HG03175 (cell line): Measurements from ENCODE around the gene JARID2.

Experiments
- ATAC-seq: cut with Tn5 transposase; IDR thresholded peaks from one replicate; pipeline ENCODE4 v1.9.1; 2021; ENCODE audit warnings: mild to moderate bottlenecking, moderate library complexity; ENCODE audit not compliant: unreplicated experiment

The JARID2 gene

DNA sequence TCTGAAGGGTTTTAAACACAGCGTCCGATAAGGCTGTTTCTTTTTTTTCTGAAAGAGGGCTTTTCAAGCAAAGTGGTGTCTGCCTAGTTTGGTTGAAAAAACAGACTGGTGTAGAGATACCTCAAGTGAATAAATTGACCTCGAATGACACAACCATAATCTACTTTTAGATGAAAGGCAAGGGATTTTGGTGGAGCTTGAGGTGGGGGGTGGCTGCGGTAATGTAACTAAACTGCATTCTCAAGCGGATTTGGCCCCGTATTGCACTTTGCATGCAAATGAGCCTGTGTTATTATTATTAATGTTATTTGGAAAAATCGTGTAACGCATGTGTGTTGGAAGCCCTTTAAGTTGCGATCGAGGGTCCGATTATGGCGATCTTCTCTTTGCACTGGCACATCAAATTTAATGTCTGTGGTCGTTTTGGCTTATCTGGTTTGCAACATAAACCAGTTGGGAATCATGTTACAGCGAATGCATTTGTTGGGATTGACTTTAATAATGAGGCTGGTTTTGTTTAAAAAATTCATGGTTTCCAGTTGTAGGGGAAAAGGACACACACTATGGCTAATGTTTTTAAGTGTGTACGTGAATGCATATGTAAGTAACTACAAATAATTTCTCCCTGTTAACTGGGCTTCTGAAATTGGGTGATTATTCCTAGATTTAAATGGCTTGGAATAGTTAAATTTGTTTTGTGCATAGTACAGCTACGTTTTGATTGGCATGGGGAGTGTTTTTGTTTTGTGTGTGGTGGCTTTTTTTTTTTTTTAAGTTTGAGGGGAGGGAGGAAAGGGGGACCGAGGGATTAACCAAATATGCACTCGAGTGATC lies 1.0 kb downstream of the JARID2 start:
- no peak for ATAC-seq

DNA sequence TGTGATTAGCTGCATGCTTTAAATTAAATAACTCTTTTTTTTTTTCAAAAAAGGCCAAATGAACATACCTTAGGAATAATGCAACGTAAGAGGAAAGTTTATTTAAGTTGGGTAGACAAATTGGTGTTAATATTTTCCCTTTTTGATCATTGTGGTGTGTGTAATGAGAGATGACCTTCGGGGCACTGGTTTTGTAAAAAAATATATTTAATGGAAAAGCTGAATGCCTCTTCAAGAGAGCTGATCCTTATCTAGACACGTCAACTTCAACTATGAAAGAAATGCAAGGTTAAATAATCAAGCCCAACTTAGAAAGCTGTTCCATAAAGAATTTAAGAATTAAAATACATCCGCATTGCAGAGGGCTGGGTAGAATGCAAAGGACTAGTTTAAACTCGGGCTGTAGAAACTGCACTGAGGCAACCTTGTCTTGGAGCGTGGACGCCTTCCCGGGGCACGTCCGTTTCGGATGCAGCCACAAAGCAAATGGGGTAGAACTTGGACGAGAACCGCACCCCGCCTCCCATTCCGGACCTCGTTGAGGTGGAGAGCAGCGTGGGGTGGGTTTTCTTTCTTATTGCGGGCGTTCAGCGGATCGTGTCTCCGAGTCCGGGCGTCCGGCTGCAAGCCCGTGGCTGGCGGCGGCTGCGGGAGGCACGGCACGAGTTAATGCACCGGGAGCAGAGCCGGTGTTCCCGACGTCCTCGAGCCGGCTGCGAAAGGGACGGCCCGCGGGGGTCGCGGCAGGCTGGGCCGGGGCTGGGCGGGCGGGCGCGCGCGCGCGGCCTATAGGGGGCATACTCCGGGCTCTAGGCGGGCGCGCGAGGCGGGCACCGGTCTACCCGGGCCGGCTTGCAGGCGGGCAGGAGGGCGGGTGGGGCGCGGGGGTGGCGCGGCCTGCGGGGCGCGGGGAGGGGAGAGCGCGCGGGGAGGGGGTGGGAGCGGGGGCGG lies 1.9 kb downstream of the JARID2 start:
- ATAC-seq: peak; percentile 9

DNA sequence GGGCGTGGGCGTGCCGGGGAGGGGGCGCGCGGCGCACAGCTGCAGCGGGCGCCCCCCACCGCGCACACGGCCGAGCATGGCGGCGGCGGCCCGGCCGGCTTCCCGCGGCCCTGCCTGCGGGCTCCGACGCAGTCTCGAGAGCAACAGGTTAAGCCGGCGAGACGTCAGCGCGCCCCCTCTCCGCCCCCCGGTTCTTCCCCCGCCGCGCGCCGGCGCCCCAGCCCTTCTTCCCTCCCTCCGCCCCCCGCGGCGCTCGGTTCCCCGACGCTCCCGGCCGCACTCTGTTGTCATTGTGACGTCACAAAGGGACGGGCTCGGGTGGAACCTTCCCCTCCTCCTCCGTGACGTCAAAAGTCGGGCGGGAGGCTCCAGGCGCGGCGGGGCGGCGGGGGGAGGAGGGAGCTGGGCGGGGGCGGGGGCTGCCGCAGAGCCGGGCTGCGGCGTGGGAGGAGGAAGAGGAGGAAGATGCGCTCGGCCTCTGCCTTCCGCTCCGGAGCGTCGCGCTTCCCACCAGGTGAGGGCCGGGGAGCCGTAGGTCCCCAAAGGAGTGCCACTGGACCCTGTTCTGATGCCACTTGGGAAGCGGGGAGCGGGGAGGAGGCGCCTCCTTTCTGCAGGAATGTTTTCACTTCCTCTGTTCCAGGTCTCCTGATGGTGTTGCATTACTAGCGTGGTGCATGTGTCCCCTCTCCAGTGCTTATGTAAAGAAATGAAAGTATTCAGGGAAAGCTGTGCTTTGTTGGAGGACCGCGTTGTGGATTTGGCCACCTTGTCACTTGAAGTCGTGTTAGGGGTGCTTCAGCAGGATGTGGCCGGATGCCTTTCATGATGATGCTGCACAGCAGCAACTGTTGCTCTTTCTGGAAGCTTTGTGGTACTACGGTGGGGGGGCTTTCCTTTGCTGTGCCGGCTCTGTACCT lies 2.8 kb downstream of the JARID2 start:
- peak; percentile 36 for ATAC-seq

DNA sequence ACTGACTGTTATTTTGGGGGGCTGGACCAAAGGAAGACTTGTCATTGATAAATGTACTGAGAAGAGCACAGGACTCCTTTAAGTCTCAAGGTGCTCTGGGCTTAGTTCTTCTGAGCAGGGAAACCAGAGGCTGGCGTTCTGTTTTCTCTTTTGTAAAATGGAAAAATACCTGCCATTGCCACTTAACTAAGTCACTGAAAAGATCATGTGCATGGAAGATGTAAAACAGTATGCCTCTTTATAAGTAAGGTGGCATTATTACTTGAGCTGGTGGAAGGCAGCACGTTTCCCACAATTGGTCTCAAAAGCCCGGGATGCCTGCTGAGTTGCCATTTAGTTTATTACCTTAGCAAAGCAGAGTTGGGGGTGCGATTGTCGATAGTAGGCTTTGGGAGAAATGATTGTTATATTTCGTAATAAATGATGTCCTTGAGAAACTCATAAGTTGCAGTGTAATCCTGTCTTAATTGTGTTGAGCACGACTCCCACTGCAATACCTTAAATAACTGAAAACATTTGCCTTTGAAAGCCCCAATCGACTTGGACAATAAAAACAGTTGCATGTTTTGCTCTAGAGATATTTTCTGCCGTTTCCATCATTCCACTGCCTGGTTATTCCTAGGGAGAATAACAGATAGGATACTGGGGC lies 3.6 kb downstream of the JARID2 start:
- no peak for ATAC-seq

DNA sequence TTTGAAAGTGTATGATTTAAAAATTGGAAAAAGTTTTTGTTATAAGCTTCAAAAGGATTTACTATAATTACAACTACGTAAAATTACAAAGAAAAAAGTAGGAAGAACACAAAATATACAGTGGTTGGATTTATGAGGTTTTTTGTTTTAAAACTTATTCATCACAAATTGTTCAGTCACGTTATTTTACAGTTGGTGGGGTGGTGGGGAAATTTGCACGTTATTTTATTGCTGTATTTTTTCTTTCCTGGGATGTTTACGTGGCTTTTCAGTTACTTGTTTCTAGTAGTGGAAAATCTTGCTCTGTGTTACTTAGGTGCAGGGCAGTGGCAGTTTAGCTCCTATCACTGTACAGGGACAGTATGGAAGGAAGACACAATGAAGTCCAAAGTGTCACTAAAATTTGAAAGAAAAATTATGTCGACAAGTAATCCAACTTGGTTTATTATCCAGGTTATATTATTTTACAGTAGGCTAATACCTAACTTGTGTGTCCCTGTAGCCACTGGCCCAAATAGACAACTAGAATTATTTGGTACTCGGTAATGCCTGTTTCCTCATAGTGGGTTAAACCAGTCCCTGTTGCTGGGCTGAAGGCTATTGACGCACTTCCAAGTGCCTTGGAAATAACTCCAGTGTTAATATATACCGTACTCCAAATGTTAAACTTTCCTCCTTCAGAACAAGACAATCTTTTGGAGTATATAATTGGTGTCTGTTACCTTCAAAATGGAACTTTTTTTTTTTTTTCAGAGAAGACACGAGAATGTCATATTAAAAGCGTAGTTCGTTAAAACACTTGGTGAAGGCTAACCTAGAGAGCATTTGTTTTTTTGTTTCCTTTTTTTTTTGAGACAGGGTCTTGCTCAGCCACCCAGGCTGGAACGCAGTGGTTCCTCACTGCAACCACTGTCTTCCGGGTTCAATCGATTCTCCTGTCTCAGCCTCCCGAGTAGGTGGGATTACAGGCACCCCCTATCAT lies 4.6 kb downstream of the JARID2 start:
- ATAC-seq: no peak

DNA sequence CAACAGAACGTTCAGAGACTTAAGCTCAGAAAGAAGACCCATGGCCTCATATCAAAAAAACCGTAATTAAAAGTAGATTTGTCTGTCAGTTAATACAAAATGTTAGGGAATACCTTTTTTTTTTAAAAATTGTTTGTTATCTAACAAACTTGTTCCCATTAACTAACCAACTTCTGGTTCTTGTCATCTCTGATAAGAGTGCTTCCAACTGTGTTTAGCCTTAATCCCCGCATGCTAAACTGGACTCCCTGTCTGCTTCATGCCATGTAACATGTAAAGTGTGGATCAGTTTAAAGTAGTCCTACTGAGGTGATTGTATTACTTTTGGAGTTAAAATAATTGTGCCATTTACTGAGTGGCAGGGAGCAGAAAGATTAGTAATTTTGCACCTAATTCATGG lies 6.3 kb downstream of the JARID2 start:
- no peak for ATAC-seq

DNA sequence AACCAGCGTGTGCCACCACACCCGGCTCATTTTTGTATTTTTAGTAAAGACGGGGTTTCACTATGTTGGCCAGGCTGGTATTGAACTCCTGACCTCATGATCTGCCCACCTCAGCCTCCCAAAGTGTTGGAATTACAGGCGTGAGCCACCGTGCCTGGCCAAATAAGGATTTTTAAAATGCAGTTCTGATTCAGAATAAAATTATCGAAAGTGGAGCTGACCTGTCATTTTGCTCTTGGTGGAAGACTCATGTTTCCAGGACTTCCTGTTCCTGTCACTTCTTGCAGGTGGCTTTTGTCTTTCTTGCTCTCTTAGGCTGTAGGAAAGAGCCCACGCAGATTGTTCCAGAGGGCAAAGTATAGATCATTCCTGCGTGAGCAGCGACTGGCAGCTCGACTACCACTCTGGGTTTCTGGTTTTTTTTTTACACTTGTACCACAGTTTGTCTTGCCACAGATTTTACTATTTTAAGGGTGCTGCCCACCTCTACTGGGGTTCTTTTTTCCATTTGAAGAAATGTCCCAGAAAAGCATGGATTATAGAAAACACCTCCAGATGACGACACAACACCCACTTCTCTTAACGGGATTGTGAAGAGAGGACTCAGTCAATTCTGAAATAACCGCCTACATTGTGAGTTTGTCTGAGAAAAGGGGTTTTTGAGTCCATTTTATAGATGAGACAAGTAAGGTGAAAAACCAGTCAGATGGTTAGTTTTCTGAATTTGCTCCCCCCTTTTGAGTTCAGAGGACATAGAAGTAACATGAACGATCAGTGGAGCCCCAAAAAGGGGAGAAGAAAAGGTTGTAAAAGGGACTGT lies 7.5 kb downstream of the JARID2 start:
- no peak for ATAC-seq

DNA sequence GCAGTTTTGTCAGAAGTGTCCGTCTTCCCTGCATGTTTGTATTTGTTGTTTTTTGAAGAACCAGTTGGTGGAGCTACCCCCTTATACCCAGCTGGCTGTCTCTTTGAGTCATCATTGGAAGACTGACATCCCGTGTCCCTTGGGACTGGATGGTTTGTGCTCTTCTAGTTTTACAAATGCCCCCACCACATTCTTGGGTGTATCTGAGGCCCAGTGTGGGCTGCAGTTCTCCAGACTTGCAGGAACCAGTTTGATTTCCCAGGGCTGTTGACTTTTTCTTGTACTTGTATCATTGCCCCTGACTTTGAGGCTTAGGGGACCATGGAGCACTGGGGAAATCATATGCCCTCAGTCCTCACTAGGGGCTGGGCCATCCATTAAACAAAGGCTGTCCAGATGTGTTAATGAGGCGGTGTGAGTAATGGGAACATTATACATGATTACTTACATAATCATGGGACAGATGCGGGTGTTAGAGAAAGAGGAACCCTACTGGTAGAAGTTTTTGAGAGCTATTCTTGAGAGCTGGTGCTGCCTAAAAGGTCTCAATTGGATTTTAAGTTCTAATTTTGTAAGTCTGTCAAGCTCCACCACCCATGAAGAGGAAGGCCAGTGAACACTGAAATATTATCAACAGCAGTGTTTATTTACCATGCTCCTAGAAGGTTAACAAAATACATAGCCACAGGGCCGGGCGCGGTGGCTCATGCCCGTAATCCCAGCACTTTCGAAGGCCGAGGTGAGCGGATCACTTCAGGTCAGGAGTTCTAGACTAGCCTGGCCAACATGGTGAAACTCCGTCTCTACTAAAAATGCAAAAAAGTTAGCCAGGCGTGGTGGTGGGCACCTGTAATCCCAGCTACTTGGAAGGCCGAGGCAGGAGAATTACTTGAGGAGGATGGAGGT lies 8.5 kb downstream of the JARID2 start:
- no peak for ATAC-seq

DNA sequence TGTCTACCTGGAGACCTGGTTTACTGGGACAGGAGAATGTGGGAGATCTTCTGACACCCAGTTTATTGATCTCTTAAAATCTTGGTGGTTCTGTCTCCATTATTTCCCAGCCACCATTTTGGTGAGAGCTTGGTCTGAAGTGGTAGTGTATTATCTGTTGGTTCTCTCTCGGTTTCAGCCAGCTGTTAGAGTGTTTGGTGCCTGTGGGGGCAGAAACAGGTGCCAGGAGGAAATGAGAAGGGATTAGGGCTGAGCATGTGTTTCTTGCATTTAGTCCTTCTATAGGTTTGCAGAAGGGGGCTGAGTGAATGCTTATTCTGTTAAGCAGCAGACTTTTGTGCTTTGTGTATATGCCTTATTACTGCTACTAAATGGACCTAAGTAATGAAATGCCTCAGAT lies 9.6 kb downstream of the JARID2 start:
- ATAC-seq: peak; percentile 81

DNA sequence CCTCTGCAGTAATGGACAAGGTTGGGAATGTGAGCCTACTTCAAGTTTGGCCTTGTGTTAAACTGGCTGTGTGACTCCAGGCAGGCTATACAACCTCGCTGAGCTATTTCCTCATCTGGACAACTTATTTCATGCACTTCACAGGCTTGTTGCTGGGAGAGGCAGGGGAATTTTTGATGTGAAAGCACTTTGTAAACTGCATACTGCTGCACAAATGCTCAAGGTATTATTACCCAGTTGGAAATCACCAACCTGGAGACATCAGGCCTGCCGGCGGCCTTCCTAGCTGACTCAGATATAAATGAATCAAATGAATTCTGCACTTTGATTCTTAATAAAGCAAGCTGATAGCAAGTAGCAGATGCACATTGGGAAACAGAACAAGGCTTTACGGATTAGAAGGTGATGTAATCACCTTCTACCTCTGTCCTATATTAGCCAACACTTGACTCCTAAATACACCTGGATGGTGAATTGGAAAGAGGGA lies 10.1 kb downstream of the JARID2 start:
- peak; percentile 6 for ATAC-seq

DNA sequence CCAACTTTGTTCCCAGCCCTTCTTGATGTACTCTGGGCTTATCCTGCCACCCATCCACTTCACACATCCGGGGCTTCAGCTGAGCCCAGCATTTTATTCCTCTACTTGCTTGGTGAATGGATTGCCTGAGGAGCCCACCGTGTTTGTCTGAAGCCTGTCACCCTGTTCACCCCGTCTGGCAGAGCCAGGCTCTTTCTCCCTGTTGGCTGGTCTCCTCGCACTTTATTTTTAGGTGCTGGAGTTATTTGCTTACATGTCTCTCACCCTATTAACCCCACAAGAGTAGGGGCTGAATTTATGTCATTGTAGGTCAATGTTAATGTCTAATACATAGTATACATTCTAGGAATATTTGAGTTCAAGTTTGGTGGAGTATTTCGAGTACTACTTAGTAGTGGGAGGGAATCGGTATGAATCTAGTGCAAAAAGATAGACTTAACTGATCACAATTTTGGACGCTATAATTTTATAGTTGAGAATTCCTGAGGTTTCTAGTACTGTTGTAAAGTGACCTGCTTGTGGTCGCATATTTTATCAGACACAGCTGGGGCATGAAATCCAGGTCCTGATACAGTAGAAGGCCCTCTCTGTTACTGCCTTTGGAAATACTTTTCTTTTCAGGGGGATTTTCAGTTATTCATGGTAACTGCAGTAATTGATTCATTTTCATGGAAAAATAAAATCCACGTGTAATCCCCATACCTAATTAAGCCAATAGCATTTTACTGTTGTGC lies 10.8 kb downstream of the JARID2 start:
- ATAC-seq: no peak

DNA sequence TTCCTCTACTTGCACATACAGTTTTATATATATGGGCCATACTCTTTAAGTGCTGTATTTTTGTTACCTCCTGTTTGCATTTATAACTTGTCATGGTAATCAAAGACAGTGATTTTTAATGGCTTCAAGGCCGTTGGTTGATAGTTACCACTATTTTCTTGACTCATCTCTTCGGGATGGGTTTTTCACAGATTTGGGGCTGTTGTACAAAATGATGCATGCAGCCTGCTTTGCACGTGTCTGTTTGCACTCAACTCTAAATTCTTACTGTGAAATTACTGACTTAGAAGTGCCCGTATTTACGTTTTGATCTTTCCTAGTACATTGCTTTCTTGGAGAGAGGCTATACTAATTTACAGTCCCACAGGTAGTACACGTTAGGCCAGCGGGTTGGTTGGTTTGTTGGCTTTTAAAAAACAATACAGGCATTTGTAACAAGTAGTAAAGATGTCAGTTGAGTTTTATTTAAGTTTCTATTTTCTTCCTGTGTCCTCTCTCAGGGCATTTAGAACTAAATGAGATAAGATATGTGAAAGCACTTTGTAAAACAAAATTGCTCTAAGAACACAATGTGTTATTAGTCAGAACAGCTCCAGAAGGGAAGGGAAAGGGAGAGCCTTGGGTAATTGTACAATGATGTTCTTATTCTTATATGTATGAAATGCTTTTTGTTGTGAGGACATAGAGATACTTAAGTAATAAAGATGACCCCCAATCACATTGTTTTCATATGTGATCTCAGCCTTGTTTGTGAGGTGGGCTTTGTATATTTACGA lies 11.7 kb downstream of the JARID2 start:
- ATAC-seq: no peak

DNA sequence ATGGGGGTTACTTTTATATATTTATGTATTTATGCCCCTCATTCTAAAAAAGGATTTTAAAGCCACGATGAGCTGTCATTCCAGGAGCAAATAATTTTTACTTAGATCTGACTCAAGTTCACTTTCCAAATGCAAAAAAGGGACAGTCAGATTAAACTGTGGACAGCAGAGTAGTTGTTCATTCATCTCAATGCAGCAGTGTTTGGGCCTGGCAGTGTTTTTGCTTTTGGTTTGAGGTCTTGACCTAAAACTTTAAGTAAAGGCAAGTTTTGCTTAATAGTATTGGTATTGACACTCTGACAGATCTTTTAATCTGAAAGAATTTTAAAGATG lies 13.9 kb downstream of the JARID2 start:
- no peak for ATAC-seq

DNA sequence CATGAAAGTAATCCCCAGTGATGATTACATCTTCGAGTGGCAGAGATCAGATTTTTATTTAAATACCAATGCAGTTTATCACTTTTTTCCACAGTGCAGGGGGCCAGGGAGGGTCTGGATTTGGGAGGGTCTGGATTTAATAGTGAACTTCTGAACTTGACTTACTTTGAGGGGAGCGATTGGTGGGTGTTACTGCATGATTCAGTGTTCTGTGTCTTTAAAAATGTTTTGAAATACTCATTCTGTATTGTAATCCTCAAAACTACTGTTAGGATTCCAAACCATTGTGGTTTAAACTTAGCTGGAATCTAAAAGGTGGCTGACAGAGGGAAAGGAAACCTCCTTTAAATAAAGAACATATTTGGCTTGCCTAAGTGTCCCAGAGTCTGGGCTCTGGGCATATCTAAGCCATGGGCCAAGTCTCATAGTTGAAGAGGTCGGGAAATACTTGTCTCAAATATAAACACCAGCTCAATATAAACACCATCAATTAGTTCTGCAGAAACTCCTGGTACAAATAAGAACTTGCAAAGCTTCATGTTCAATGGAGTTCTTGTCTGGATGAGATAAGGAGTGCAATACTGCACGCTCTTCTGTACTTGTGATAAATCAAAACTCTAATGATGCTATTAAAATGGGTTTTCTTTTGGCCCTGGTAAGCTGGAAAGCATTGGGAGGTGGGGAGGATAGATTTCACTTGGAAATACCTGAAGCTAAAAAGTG lies 14.4 kb downstream of the JARID2 start:
- ATAC-seq: no peak

DNA sequence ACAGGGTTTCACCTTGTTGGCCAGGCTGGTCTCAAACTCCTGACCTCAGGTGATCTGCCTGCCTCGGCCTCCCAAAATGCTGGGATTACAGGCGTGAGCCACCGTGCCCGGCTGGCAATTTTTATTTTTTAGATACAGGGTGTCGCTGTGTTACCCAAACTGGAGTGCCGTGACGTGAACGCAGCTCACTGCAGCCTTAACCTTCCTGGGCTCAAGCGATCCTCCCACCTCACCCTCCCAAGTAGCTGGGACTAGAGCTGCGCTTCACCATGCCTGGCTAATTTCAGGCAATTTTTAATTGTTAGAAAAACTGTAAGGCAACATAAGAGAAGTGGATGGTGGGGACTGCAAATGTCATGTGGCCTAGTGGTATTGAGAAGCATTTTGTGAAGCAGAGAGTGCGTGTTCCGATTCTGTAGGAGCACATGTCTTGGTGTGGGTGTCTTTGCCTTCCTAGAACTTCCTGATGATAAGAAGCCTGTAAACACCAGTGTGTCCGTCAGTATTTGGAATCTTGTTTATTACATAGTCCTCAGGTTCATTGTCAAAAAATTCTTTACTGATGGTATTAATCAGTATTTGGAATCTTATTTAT lies 18.0 kb downstream of the JARID2 start:
- no peak for ATAC-seq
